ENCODE measurements around the gene ZSCAN5A.
A peak's percentile ranks its signal among the peaks of the same experiment; 100 is the strongest.
"Not testable (repeated sequence)": the region's sequence is repeated elsewhere in the genome, so short reads cannot be mapped to it uniquely, and the experiment has no call there.

The ZSCAN5A gene

DNA sequence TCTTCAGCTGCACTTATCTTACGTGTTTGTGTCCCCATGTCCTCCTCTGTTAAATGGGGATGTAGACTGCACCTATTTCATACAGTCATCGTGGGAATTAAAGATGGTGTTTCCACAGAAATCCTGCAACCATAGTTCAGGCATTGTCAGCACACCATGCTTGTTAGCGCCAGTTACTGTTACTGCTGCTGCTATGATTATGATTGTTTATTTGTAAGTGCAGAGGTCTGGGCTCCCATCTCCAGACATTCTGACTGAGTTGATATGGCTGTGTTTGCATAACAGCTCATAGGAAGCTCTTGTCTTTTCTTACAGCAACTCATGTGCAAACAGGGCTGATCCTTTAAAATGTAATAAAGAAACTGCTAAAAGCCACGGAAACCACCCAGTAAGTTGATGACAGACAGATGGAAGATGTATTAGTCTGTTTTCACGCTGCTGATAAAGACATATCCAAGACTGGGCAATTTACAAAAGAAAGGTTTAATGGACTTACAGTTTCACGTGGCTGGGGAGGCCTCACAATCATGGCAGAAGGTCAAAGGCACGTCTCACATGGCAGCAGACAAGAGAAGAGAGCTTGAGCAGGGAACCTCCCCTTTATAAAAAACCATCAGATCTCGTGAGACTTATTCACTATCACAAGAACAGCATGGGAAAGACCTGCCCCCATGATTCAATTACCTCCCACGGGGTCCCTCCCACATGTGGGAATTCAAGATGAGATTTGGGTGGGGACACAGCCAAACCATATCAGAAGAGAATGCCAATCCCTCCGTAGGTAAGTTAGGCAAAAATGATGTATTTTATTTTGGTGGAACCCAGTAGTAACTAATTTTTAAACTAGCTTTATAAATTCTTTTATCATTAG, 1.6 kb downstream of the ZSCAN5A start:
- DNase-seq = no peak

DNA sequence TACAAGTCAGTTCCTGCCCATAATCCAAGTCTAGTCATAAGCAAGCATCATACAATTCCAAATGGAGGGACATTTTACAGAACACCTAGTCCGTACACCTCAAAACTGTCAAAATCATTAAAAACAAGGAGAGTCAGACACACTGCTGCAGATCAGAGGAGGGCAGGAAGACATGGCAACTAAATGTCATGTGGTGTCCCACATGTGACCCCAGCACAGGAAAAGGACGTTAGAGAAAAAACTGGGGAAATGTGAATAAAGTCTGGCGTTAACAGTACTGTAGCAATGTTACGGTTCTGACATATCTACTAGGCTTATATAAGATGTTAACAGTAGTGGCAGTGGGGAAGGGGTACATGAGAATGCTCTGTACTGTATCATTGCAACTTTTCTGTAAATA, 2.3 kb downstream of the ZSCAN5A start:
- no peak for DNase-seq

DNA sequence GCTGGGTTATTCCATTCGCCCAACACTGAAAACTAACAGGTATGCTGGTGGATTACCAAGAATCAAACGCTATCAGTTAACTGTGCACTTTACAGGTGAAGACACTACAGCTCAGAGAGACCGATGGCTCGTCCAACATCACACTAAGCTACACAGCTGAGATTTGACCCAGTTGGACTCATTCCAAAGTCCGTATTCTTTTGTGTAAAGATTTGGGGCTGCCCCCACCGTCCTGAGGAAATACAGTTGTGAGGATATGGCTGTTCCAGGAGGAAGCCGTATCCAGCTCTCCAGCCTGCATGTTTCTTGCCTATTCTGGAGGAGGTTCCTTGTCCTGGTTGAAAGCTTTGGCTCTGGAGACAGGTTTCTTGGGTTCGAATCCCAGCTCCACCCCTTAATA, 4.2 kb downstream of the ZSCAN5A start:
- no peak for DNase-seq

DNA sequence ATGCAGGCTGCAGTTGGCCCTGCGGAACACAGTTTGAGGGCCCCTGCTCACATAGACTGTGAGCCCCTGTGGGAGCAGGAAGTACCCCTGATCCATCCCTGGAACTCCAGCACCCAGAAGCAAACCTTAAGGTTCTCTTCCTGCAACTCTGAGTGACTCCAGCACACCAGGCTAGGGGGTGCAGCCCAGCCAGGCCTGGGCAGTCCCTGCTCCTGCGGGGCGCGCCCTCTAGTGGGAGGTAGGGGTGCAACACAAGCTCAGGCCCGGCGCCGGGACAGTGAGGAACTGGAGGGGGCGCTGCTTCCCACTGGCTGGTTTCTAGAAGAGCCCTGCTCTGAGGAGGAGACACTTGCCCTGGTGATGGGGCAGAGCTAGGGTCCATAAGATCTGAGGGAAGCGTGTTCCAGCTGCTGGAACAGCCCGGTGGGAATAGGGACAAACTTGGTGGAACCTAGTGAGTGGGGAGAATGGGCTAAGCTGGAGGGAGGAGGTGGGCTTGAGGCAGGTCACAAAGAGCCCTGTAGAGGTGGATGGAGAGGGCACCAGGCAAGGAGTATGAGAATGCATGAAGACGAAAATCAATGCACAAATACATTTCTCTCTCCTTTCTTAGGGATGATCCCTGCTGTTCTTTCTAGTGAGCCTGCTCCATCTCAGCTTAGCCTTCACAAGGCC, 5.0 kb downstream of the ZSCAN5A start:
- peak; percentile 84 for DNase-seq

DNA sequence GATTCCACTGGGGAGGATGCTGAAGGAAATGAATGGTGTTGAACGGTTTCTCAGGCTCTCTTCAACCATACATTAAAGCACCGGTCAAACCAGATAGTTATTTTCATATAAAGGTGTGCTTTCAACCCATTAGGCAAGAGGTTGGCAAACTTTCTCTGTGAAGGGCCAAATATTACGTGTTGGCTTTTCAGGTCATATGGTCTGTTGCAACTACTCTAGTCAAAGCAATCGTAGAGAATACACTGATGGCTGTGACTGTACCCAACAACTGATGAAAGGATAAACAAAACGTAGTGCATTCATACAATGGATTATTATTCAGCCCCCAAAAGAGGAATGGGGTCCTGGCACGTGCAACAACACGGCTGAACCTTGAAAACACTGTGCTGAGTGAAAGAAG, 5.8 kb downstream of the ZSCAN5A start:
- DNase-seq = no peak

DNA sequence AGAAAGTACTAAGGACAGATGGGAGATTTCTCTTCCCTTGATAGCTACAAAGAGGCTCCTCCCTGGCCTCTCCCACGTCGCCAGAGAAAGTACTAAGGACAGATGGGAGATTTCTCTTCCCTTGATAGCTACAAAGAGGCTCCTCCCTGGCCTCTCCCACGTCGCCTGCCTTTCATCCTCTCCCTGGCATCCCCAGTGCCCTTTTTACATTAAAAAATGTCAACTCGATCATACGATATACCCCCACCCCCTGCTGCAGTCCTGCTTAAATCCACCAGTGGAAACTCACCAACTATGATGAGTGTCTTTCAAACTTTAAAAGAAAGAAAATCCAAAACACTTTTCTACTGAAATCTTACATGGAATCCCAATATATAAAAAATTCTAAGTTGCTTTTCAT, 7.6 kb downstream of the ZSCAN5A start:
- not testable (repeated sequence) for DNase-seq

DNA sequence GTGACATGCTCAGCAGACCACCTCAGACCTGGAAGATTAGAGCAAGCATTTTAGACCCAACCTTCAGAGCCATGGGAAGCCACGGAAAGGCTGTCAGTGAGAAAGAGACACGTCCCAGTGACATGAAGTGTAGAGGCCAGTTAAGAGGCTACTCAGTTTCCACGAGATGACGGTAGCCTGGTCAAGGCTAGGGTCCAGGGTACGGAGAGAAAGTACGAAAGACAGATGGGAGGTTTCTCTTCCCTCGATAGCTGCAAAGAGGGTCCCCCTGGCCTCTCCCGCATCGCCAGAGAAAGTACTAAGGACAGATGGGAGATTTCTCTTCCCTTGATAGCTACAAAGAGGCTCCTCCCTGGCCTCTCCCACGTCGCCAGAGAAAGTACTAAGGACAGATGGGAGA, 8.6 kb downstream of the ZSCAN5A start:
- no peak for DNase-seq

DNA sequence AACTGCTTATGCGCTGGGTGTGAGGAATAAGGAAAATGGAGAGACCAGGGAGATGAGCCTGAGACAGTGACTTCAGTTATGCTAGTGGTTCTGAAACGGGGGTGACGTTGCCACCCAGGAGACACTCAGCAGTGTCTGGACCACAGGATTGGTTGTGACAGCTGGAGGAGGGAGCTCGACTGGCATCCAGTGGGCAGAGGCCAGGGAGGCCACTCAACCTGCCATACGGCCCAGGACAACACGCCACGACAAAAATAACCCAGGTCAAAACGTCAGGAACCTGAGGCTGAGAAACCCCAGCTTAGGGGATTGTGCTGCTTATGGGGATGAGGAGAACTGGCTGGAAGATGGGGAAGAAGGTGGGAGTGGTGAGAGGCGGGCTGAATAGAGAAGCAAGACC, 10.4 kb downstream of the ZSCAN5A start:
- DNase-seq = no peak

DNA sequence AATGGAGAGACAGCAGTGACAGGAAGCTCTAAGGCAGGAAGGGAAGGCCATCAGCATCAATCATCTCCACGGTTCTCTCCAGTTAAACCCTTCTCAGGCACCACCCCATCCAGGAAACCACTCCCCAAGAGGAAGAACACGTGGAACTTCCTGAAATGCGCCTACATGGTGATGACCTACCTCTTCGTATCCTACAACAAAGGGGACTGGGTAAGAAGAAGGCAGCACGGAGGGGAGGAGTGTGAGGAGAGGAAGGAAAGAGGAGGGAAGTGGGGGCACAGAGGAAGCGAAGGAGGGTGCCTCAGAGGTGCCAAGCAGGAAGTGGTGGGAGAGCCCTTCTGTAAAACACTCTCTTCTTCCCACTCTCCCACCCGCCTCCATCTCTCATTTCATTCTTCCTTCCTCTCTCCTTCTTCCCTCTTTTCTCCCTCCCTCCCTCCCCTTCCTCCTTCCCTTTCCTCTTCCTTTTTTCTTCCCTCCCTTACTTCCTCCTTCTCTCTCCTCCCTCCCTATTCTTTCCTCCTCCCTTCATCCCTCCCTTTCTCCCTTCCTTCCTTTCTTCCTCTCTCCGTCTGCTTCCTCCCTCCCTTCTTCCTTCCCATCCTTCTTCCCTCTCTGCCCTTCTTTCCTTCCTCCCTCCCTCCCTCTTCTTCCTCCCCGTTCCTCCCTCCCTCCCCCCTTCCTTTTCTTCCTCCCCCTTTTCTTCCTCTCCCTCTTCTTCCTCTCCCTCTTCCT, 12.6 kb downstream of the ZSCAN5A start:
- DNase-seq = no peak

DNA sequence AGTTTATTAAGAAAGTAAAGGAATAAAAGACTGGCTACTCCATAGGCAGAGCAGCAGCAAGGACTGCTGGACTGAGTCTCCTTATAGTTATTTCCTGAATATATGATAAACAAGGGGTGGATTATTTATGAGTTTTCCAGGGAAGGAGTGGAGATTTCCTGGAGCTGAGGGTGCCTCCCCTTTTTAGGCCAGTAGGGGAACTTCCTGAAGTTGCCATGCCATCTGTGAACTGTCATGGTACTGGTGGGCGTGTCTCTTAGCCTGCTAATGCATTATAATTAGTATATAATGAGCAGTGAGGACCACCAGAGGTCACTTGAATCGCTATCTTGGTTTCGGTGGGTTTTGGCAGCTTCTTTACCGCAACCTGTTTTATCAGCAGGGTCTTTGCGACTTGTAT, 13.5 kb downstream of the ZSCAN5A start:
- DNase-seq = no peak

DNA sequence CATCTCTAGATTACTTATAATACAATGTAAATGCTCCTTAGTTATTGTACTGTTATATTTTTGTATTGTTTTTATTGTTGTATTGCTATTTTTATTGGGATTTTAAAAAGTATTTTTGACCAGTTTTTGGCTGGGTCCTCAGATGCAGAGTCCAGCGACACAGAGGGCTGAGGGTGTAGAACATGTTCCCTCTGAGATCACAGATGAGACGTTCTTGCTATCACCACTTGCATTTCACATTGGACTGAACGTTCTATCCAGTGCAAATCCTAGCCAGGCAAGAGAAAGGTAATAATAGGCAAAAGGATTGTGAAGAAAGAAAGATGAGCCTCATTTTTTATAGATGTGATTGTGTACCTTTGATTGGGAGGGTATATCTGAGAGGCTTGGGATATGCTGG, 15.0 kb downstream of the ZSCAN5A start:
- DNase-seq = no peak

DNA sequence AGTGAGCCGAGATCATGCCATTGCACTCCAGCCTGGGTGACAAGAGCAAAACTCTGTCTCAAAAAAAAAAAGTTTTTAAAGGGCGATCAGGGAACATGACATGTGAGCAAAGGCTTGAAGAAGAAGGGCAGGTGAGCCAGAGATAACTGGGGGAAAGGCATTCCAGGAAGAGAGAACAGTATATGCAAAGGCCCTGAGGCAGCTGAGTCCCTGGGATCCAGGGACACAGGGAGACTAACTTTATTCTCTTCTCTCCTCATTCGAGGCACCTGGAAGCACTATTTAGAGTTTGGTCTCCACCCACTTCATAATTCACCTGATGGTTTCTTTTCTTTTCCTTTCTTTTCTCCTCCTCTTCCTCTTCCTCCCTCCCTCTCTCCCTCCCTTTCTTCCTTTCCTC, 17.6 kb downstream of the ZSCAN5A start:
- no peak for DNase-seq

DNA sequence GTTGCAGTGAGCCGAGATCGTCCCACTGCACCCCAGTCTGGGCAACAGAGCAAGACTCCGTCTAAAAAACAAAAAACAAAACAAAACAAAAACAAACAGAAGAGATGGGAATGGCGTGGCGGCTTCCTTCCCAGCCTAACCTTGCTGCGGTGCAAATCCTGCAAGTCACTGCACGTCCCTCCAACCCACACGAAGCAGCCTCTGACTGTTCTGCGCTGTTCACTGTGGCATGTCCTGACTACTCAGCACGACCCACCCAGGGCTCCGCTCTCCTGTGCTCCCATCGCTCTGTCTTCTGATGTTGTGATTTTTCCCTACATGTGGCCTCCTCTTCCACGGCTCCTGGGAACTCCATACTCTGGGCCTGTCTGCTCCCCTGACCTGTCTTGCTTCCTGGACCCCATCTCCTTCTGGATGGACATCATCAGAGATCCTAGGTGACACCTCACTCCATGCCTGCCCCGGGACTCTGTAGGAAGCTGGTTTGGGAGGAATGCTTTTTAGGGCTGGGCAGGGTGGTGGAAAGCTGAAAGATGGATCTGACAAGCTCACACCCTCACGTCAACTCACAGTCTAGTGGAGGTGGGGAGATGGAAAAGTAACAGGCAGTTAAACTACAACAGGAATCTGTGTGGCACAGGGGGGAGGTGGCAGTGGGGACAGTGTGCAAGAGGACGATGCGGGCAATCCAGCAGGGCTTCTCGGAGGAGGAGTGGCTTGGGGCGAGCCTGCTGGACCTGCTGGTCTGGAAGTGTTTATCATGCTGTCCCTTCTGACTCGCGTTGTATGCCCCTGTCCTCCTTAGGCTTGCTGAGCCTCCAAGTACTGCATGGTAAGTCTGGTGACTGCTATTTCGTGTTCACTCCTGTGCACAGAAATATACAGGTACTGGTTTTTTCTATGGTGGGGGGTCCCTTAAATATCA, 18.8 kb downstream of the ZSCAN5A start:
- DNase-seq = no peak

DNA sequence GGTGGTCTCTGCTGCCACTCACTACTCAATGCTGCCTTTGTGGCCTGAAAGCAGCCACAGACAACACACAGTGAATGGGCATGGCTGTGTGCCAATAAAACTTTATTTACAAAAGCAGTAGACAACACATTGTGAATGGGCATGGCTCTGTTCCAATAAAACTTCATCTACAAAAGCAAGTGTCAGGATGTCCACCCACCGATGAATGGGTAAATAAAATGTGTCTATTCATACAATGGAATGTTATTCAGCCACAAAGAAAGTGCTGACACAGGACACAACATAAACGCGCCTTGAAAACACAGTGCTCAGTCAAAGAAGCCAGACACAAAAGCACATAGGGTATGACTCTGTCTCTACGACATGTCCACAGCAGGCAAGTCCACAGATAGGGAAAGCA, 20.1 kb downstream of the ZSCAN5A start:
- no peak for DNase-seq

DNA sequence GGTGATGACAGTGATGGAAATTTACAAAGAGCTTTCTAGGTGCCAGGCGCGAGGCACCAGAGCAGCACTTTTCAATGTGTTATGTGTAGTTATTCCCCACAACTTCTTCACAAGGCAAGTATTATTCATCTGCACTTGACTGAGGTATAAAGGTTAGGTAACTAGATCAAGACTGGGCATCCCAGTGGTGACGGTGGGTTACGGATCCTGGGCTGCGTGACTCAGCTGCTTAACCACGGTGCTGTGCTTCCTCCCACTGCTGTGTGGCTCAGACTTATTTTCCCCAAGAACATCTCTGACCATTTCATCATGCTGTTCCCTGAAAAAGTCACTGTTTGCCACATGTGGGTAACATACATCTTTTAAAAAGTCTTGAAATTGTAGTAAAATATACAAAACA, 22.8 kb downstream of the ZSCAN5A start:
- peak; percentile 42 for DNase-seq

DNA sequence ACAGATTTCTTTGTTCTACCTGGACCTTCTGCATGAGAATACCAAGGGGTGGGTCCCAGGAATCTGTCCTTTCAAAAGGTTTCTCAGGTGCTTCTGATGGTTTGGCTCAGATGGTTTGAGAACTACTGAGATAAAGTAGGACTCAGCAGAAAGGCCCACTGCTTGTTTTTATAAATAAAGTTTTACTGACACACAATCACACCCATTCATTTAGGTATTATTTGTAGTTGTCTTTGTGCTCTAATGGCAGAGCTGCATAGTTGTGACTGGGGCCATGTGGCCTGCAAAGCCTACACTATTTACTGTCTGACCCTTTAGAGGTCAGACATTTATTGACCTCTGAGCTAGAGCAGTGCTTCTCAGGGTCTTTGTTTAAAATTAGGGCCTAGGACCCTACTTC, 24.5 kb downstream of the ZSCAN5A start:
- no peak for DNase-seq

DNA sequence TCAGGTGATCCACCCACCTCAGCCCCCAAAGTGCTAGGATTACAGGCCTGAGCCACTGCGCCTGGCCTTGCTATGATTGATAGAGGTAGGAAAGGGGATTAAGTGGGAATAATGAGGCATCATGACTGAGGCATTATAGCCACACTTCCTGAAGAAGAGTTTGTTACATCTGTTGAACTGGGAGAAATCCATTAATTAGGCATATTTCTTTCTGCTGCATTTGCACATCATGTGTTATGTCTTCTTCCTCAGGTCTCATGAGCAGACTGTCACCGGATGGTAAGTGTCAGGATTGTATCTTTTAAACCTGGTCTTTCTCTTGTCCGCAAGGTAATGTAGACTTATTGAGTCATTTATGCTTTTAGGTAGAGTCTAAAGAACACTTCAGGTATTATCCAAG, 29.9 kb downstream of the ZSCAN5A start:
- DNase-seq = no peak

DNA sequence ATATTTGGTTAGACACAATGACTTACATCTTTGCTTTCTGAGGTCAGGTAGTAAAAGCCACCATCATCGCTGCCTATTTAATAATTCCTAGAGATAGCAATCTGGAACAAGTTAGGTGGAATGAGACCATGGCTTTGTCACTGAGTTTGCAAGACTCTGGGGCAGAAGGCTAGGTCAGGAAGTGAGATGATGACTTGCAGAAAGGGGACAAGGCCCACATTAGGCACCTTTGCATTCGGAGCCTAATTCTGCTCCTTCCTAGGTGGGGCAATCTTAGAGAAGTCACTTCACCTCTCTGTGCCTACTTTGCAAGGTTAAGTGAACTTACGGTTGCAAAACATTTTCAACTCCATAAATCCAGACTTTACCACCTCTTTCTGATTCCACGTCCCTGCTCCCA, 31.8 kb downstream of the ZSCAN5A start:
- no peak for DNase-seq

DNA sequence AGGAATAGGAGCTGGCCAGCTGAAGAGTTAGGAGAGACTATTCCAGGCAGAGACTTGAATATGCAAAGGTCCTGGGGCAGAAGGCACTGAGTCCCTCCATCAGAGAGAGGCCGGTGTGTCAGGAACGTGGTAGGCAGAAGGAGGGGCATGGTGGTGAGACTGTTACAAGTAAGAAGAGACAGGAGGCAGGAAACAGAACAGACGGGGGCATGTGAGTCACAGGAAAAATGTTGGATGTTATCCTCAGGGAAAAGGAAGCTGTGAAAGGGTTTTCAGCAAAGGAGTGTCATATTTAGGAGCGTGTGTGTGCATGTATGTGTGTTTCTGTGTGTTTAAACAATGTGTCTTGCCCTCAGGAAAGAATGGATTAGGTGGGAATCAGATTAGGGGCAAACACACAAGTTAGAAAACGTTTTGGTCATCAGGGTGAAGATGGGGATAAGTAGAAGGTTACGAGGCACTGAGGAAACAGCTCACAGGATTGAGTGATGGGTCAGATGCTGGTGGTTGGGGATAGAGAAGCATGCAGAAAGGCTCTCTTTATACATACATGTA, 41.0 kb downstream of the ZSCAN5A start:
- no peak for DNase-seq

DNA sequence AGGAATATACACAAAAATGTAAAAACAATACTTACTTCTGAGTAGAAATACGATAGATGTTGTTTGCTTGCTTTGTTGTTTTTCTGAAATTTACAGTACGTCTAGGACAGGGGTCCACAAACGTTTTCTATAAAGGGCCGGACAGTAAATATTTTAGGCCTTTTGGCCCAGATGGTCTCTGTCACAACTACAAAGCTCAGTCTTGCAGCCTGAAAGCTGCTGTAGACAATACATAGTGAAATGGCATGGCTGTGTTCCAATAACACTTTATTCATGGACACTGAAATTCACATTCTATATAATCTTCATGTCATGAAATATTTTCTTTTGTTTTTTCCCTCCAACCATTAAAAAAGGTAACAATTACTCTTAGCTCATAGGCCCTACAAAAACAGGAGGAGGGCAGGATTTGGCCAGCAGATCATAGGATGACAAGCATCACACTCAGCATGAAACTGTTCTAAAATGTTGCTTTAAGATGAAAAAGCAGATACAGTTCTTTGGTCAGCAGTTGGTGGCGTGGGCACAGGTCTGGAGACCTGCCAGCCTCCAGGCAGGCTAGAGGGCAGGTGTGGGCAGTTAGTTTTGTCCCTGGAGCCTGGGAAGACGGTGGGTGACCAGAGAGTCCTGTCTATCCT, 42.4 kb downstream of the ZSCAN5A start, which contains the start of gene EDDM13:
TSS of gene EDDM13 (plus strand) at position 588 of the 638 bp plus-strand sequence. CDS start 87 bp downstream, outside the sequence.
- no peak for DNase-seq

DNA sequence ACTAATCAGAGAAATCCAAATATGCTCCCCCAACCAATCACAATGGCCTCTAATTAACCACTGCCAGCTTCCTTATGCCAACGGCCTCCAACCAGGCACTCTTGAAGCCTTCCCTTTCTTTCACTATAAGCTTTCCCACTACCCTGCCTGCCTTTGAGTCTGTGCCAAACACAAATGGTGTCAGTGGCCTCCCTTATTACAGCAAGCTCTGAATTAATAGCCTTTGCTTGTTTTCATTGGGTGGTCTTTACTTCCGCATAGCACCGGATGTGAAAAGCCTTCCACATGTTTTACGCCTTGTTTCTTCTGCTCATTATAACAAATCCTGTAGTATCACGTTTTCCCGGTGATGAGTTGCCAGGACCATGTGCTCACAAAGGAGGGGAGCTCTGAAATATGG, 43.5 kb downstream of the ZSCAN5A start:
- DNase-seq = no peak

DNA sequence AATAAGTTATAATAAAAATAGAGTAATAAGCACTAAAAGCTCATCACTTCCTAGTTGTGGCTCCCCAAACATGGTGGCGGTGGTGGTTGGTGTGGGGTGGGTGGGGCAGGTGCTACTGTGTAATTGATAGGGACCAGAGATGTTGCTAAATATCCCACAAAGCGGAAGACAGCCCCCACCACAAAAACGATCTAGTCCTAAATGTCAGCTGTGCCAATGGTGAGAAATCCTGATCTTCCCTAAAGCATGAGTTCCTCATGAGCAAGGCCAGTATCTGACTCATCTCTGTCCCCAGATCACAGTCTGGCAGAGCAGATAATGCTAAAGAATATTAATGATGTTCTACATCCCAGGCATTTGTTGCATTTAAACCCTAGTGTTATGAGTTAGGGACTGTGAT, 44.0 kb downstream of the ZSCAN5A start:
- DNase-seq = no peak
